ENCODE results near the gene POFUT1.

DNA sequence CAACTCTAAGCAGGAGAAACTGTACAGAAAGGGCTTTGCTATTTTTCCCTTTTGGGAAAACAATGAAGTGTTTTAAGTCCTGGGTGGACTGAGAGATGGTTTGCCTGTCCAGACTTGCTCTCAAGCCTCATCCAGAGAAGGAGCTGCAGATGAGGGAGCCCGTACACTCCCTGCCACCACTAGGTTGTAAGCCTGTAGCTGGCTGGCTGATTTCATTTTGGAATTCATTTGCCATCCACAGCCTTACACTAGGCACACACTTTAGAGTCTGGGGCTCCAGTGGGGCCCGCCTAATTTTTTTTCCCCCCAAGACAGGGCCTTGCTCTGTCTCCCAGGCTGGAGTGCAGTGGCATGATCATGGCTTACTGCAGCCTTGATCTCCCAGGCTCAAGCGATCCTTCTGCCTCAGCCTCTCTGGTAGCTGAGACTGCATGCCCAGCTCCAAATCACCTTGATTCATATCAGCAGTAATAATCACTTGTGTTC, 28.4 kb downstream of the POFUT1 start:
- TF ChIP-seq CTCF (IDR thresholded peaks at IDR 0.05 in 2 of 3, conservative IDR thresholded peaks at IDR 0.05 in 1 of 3; ENCODE audit: insufficient read depth in 2 of 3, low read depth in 1 of 3, low read length in 3 of 3) (no peak), PCBP2 (IDR thresholded peaks at IDR 0.05; ENCODE audit: low read depth, low read length, poor library complexity, severe bottlenecking) (no peak), HIVEP1 (CRISPR knock-in tag; IDR thresholded peaks at IDR 0.05) (no peak)

All from K562 (cell line).